ENCODE data around the gene STAT5B. TPM values are rescaled to one million over a fixed set of nuclear protein-coding genes. Genes with fewer than 3 reads are reported as not detected.
A peak's percentile ranks its signal among the peaks of the same experiment; 100 is the strongest.

STAT5B gene
- total and polyA plus RNA-seq, 5 donors, result 19.7 to 46.3 (median 40.0) TPM

- intact Hi-C loops (cut with DNase I), result no loop called here
- 97% methylated on average over 5 of the region's 5 CpGs for WGBS
- H3K4me3 ChIP-seq (ENCODE audit: low read length), result no peak overlapping the region
- ATAC-seq (no peak), DNase-seq (no peak)
- H3K27ac ChIP-seq (ENCODE audit: low read length), result no peak overlapping the region
- H3K9me3 ChIP-seq (ENCODE audit: control insufficient read depth, low read length), result no peaks in the 10 kb centered on the region
- no peaks in the 10 kb centered on the region for H3K27me3 ChIP-seq (ENCODE audit: control insufficient read depth, insufficient read depth)
- peaks cover 4% of the 10 kb centered on the region for H3K4me1 ChIP-seq (ENCODE audit: control insufficient read depth, insufficient read depth, low read length)
Measured at GRCh38 chr17:42202696-42203095, 73.5 kb downstream of the STAT5B start.

- no peak for ATAC-seq
- WGBS, result 95% methylated on average over 6 of the region's 6 CpGs
- H3K27ac ChIP-seq (ENCODE audit: low read length), result no peak overlapping the region
- no peak overlapping the region for H3K4me3 ChIP-seq (ENCODE audit: low read length)
- intact Hi-C loops (cut with DNase I), result no loop called here
- H3K4me1 ChIP-seq (ENCODE audit: control insufficient read depth, insufficient read depth, low read length), result peaks cover 4% of the 10 kb centered on the region
- no peaks in the 10 kb centered on the region for H3K27me3 ChIP-seq (ENCODE audit: control insufficient read depth, insufficient read depth)
- DNase-seq, result no peak
- H3K9me3 ChIP-seq (ENCODE audit: control insufficient read depth, low read length), result no peaks in the 10 kb centered on the region
Measured at GRCh38 chr17:42202159-42202558, 74.0 kb downstream of the STAT5B start.

GRCh38 chr17:42201458-42201772, 74.8 kb downstream of the STAT5B start:
- WGBS, result 87% methylated on average over 10 of the region's 10 CpGs

GRCh38 chr17:42200706-42201457, 75.3 kb downstream of the STAT5B start:
- 30% methylated on average over 14 of the region's 14 CpGs for WGBS
- DNase-seq (peak; percentile 78 to 87 (median 85)), ATAC-seq (peak; percentile 93 to 95)
- Histone ChIP-seq H3K4me1 (ENCODE audit: control insufficient read depth, insufficient read depth, low read length) (peaks cover 4% of the 10 kb centered on the region), H3K9me3 (ENCODE audit: control insufficient read depth, low read length) (no peaks in the 10 kb centered on the region), H3K4me3 (ENCODE audit: low read length) (no peak overlapping the region), H3K27me3 (ENCODE audit: control insufficient read depth, insufficient read depth) (no peaks in the 10 kb centered on the region), H3K27ac (ENCODE audit: low read length) (peak overlapping the region; percentile 37)
- intact Hi-C loops (cut with DNase I), result no loop called here

More at GRCh38 chr17:42201458-42201772, 74.8 kb downstream of the STAT5B start:
- H3K4me1 ChIP-seq (ENCODE audit: control insufficient read depth, insufficient read depth, low read length), result peaks cover 4% of the 10 kb centered on the region
- no peaks in the 10 kb centered on the region for H3K9me3 ChIP-seq (ENCODE audit: control insufficient read depth, low read length)
- ATAC-seq (no peak), DNase-seq (no peak)
- no peak overlapping the region for H3K4me3 ChIP-seq (ENCODE audit: low read length)
- no peak overlapping the region for H3K27ac ChIP-seq (ENCODE audit: low read length)
- no peaks in the 10 kb centered on the region for H3K27me3 ChIP-seq (ENCODE audit: control insufficient read depth, insufficient read depth)
- intact Hi-C loops (cut with DNase I), result no loop called here

- no peak for ATAC-seq
- 74% methylated on average over 12 of the region's 12 CpGs for WGBS
Measured at GRCh38 chr17:42199416-42200011, 76.7 kb downstream of the STAT5B start.

GRCh38 chr17:42198897-42199296, 77.3 kb downstream of the STAT5B start:
- no peaks in the 10 kb centered on the region for H3K9me3 ChIP-seq (ENCODE audit: control insufficient read depth, low read length)
- 81% methylated on average over 4 of the region's 4 CpGs for WGBS
- ATAC-seq, result no peak
- no peak for DNase-seq
- no peak overlapping the region for H3K27ac ChIP-seq (ENCODE audit: low read length)
- H3K4me3 ChIP-seq (ENCODE audit: low read length), result no peak overlapping the region
- peaks cover 4% of the 10 kb centered on the region for H3K4me1 ChIP-seq (ENCODE audit: control insufficient read depth, insufficient read depth, low read length)
- intact Hi-C loops (cut with DNase I), result no loop called here
- no peaks in the 10 kb centered on the region for H3K27me3 ChIP-seq (ENCODE audit: control insufficient read depth, insufficient read depth)

More at GRCh38 chr17:42199416-42200011, 76.7 kb downstream of the STAT5B start:
- Histone ChIP-seq H3K4me3 (ENCODE audit: low read length) (no peak overlapping the region), H3K27ac (ENCODE audit: low read length) (no peak overlapping the region), H3K4me1 (ENCODE audit: control insufficient read depth, insufficient read depth, low read length) (peaks cover 4% of the 10 kb centered on the region), H3K9me3 (ENCODE audit: control insufficient read depth, low read length) (no peaks in the 10 kb centered on the region), H3K27me3 (ENCODE audit: control insufficient read depth, insufficient read depth) (no peaks in the 10 kb centered on the region)
- no peak for DNase-seq
- intact Hi-C loops (cut with DNase I), result no loop called here

- ATAC-seq, result no peak
Measured at GRCh38 chr17:42197564-42198156, 78.5 kb downstream of the STAT5B start.

GRCh38 chr17:42193969-42194899, 82.0 kb downstream of the STAT5B start, which contains the start of gene GHDC:
Gene GHDC (minus strand): TSS chr17:42194494. CDS start chr17:42193581, 913 bp downstream.
- peak within 1 kb of the TSS; percentile 97 for H3K27ac ChIP-seq (ENCODE audit: low read length)
- intact Hi-C loops (cut with DNase I), result no loop called here
- ATAC-seq (peak; percentile 96), DNase-seq (peak; percentile 85 to 93 (median 91))
- peak within 1 kb of the TSS; percentile 88 for H3K4me3 ChIP-seq (ENCODE audit: low read length)
- WGBS, result 24% methylated on average over 24 of the region's 24 CpGs
- H3K4me1 ChIP-seq (ENCODE audit: control insufficient read depth, insufficient read depth, low read length), result no peaks in the 10 kb centered on the region
- H3K27me3 ChIP-seq (ENCODE audit: control insufficient read depth, insufficient read depth), result no peaks in the 10 kb centered on the region
- H3K9me3 ChIP-seq (ENCODE audit: control insufficient read depth, low read length), result no peaks in the 10 kb centered on the region

More at GRCh38 chr17:42197564-42198156, 78.5 kb downstream of the STAT5B start:
- H3K27me3 ChIP-seq (ENCODE audit: control insufficient read depth, insufficient read depth), result no peaks in the 10 kb centered on the region
- H3K4me1 ChIP-seq (ENCODE audit: control insufficient read depth, insufficient read depth, low read length), result peaks cover 4% of the 10 kb centered on the region
- no peak overlapping the region for H3K4me3 ChIP-seq (ENCODE audit: low read length)
- H3K9me3 ChIP-seq (ENCODE audit: control insufficient read depth, low read length), result no peaks in the 10 kb centered on the region
- 93% methylated on average over 8 of the region's 8 CpGs for WGBS
- DNase-seq, result no peak
- no peak overlapping the region for H3K27ac ChIP-seq (ENCODE audit: low read length)
- intact Hi-C loops (cut with DNase I), result no loop called here

GRCh38 chr17:42193216-42193968, 82.8 kb downstream of the STAT5B start:
- ATAC-seq, result peak in 1 of 2 donors; percentile 16

More at GRCh38 chr17:42193216-42193968, 82.8 kb downstream of the STAT5B start:
- Histone ChIP-seq H3K4me1 (ENCODE audit: control insufficient read depth, insufficient read depth, low read length) (no peaks in the 10 kb centered on the region), H3K27ac (ENCODE audit: low read length) (no peak overlapping the region), H3K9me3 (ENCODE audit: control insufficient read depth, low read length) (no peaks in the 10 kb centered on the region), H3K4me3 (ENCODE audit: low read length) (peak overlapping the region; percentile 88), H3K27me3 (ENCODE audit: control insufficient read depth, insufficient read depth) (no peaks in the 10 kb centered on the region)
- intact Hi-C loops (cut with DNase I), result no loop called here
- WGBS, result 72% methylated on average over 12 of the region's 12 CpGs
- peak in 1 of 3 donors; percentile 37 for DNase-seq

All from right cardiac atrium (tissue), 5 donors.